Measurements from ENCODE around the gene NPIPB8.

DNA sequence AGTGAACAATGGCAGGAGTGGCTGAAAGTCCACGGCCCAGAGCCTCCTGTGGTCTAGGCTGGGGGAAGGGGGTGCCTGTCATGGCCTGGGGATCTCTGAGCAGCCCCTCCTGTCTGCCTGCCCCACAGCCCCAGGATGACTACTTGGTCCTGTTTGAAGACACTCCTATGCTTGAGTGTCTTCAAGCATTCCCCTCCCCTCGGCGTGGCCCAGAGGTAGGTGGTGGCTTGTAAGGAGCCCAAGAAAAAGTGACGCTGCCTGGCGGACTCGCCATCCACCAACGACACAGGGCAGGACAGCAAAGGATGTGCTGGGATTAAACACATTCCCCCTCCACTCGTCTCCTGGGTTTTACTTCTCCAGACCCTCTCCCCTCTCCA lies 33.7 kb upstream of the NPIPB8 start:
- TF ChIP-seq, protein P1, sequence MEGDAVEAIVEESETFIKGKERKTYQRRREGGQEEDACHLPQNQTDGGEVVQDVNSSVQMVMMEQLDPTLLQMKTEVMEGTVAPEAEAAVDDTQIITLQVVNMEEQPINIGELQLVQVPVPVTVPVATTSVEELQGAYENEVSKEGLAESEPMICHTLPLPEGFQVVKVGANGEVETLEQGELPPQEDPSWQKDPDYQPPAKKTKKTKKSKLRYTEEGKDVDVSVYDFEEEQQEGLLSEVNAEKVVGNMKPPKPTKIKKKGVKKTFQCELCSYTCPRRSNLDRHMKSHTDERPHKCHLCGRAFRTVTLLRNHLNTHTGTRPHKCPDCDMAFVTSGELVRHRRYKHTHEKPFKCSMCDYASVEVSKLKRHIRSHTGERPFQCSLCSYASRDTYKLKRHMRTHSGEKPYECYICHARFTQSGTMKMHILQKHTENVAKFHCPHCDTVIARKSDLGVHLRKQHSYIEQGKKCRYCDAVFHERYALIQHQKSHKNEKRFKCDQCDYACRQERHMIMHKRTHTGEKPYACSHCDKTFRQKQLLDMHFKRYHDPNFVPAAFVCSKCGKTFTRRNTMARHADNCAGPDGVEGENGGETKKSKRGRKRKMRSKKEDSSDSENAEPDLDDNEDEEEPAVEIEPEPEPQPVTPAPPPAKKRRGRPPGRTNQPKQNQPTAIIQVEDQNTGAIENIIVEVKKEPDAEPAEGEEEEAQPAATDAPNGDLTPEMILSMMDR (IDR thresholded peaks at IDR 0.05) = no peak
- TF ChIP-seq POLR2A (IDR thresholded peaks at IDR 0.05) = no peak

Measured in heart left ventricle (tissue), 13 donors.